Progenitor cell of endocrine pancreas (in vitro differentiated cells): ENCODE measurements around the gene ABCC1. TPM values are rescaled to one million over a fixed set of nuclear protein-coding genes. Genes with fewer than 3 reads are reported as not detected.

Source experiments
- DNase-seq: peaks from one replicate; pipeline ENCODE4 v3.0.0; 2021; ENCODE audit warnings: low spot score; ENCODE audit not compliant: unreplicated experiment
- H3K27ac Mint-ChIP-seq: 2 replicates; pipeline ENCODE4 v1.8.0; 2021; ENCODE audit warnings: mild to moderate bottlenecking, moderate library complexity, mixed read lengths
- H3K27me3 Mint-ChIP-seq: 2 replicates; pipeline ENCODE4 v1.8.0; 2021; ENCODE audit warnings: mixed read lengths
- H3K36me3 Mint-ChIP-seq: 2 replicates; pipeline ENCODE4 v1.8.0; 2022; ENCODE audit warnings: mixed read lengths; ENCODE audit not compliant: insufficient read depth
- H3K4me1 Mint-ChIP-seq: 2 replicates; pipeline ENCODE4 v1.8.0; 2021; ENCODE audit warnings: low read depth, mixed read lengths
- H3K4me3 Mint-ChIP-seq: 2 replicates; pipeline ENCODE4 v1.8.0; 2021; ENCODE audit warnings: low read depth, mild to moderate bottlenecking, moderate library complexity, mixed read lengths
- H3K9me3 Mint-ChIP-seq: 2 replicates; pipeline ENCODE4 v1.8.0; 2021; ENCODE audit warnings: low read depth, mixed read lengths
- CTCF ChIP-seq: fragments of 200-600 bp; sonication (generic); IDR thresholded peaks from one replicate; pipeline ENCODE4 v1.5.0; 2021; ENCODE audit warnings: antibody characterized with exemption, mild to moderate bottlenecking; ENCODE audit not compliant: unreplicated experiment
- total RNA-seq: library from RNA; stranded (reverse); gene quantifications from 2 replicates; pipeline ENCODE4 v1.2.1, GENCODE V29; 2021

The ABCC1 gene
- total RNA-seq, 1 donor from 2014 or later = 47.2 TPM

DNA sequence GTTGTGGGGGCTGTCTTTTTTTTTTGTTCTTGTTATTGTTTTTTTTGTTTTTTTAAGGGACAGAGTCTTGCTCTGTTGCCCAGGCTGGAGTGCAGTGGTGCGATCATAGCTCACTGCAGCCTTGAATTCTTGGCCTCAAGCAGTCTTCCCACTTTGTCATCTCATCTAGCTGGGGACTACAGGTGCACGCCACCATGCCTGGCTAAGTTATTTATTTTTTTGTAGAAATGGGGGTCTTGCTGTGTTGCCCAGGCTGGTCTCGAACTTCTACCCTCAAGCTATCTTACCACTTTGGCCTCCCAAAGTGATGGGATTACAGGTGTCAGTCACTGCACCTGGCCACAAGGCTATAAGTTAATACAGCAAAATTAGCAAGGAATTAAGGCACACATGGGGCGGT lies 101.7 kb downstream of the ABCC1 start:
- no peak for DNase-seq
- Mint-ChIP-seq H3K4me3 (no peak overlapping the region), H3K27me3 (no peaks in the 10 kb centered on the region), H3K27ac (no peak overlapping the region), H3K4me1 (no peaks in the 10 kb centered on the region), H3K9me3 (no peaks in the 10 kb centered on the region), H3K36me3 (peaks cover 11% of the 10 kb centered on the region)
- no peak for TF ChIP-seq CTCF

DNA sequence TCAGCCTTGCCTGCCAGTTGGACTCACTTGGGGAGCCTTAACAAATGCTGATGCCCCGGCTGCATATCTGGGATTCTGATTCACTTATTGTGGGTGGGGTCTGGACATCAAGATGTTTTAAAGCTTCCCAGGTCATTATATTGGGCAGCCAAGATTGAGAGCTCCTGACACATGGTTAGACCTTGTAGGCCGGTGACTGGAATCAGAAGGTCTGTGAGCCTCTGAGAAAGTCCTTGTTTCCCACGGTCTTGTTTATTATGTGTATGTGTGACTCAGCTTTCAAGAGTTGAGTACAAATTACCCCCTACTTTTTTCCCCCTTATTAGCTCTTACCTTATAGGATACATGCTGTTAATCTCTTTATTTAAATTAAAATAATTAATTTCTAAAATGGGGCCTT lies 103.5 kb downstream of the ABCC1 start:
- no peaks in the 10 kb centered on the region for H3K27me3 Mint-ChIP-seq
- H3K4me3 Mint-ChIP-seq = no peak overlapping the region
- H3K4me1 Mint-ChIP-seq = no peaks in the 10 kb centered on the region
- DNase-seq = no peak
- no peak overlapping the region for H3K27ac Mint-ChIP-seq
- peaks cover 19% of the 10 kb centered on the region for H3K36me3 Mint-ChIP-seq
- no peak for TF ChIP-seq CTCF
- H3K9me3 Mint-ChIP-seq = no peaks in the 10 kb centered on the region

DNA sequence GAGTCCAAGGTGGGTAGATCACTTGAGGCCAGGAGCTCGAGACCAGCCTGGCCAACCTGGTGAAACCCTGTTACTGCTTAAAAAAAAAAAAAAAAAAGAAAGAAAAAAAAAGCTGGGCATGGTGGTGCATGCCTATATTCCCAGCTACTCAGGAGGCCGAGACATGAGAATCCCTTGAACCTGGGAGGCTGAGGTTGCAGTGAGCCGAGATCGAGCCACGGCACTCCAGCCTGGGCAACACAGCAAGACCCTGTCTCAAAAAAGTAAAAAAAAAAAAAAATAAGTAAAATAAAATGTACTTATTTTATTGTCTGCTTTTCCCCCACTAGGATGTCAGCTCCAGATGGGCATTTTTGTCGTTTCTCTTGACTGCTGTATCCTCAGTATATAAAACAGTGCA lies 107.7 kb downstream of the ABCC1 start:
- H3K27me3 Mint-ChIP-seq = no peaks in the 10 kb centered on the region
- no peaks in the 10 kb centered on the region for H3K4me1 Mint-ChIP-seq
- DNase-seq = no peak
- TF ChIP-seq CTCF = no peak
- peaks cover 11% of the 10 kb centered on the region for H3K36me3 Mint-ChIP-seq
- no peak overlapping the region for H3K27ac Mint-ChIP-seq
- H3K4me3 Mint-ChIP-seq = no peak overlapping the region
- H3K9me3 Mint-ChIP-seq = no peaks in the 10 kb centered on the region

DNA sequence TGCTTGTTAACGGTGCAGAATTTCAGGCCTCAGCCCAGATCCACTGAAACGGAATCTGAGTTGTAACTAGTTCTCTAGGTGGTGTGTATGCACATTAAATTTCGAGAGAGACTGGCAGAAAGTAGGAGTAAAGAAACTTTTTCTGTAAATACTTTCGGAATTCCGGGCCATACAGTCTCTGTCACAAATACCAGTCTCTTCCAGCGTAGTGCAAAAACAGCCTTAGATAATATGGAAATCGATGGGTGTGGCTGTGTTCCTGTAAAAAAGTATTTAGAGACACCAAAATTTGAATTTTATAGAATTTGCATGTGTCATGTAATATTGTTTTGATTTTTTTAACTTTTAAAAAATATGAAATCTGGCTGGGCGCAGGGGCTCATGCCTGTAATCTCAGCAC lies 109.7 kb downstream of the ABCC1 start:
- H3K4me3 Mint-ChIP-seq = no peak overlapping the region
- no peaks in the 10 kb centered on the region for H3K27me3 Mint-ChIP-seq
- no peak overlapping the region for H3K27ac Mint-ChIP-seq
- H3K36me3 Mint-ChIP-seq = peaks cover 11% of the 10 kb centered on the region
- no peak for TF ChIP-seq CTCF
- no peak for DNase-seq
- no peaks in the 10 kb centered on the region for H3K9me3 Mint-ChIP-seq
- H3K4me1 Mint-ChIP-seq = no peaks in the 10 kb centered on the region

DNA sequence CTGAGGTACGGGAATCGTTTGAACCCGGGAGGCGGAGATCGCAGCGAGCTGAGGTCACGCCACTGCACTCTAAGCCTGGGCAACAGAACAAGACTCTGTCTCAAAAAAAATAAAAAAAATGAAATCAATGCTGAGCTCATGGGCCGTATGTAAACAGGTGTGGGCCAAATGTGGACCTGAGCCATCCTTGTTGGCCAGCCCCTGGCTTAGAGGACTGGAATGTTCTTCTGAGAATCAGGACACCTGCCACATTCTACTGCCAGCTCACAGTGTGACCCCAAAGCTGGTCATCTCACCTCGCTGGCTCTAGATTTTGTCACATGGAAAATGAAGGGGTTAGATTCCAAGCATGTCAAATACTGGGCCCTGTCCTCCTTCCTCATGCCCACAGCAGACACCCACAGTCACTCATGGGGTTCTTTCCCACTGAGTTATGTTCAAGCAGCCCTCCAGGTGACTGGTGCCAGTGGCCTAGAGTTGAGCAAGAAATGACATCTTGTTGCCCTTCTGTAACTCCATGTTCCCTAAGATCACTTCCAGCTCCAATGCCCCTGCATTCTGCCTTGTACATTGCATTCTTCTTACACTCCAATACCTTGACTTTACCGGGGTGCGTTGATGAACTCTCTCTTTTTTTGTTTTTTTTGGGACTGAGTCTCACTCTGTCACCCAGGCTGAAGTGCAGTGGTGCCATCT lies 110.6 kb downstream of the ABCC1 start:
- no peak overlapping the region for H3K27ac Mint-ChIP-seq
- no peak overlapping the region for H3K4me3 Mint-ChIP-seq
- H3K36me3 Mint-ChIP-seq = peaks cover 16% of the 10 kb centered on the region
- H3K27me3 Mint-ChIP-seq = no peaks in the 10 kb centered on the region
- H3K9me3 Mint-ChIP-seq = no peaks in the 10 kb centered on the region
- DNase-seq = no peak
- H3K4me1 Mint-ChIP-seq = no peaks in the 10 kb centered on the region
- TF ChIP-seq CTCF = no peak
